HCT116 (cell line): ENCODE results near the gene FLOT1. TPM values are rescaled to one million over a fixed set of nuclear protein-coding genes. Genes with fewer than 3 reads are reported as not detected.

Experiments used
- ATAC-seq: fragments of 200-7000 bp; cut with Tn5 transposase; 2 replicates; pipeline ENCODE4 v1.9.1; 2020; ENCODE audit warnings: mild to moderate bottlenecking, moderate library complexity
- BruUV-seq: library from RNA; stranded (reverse); fragments of 400-500 nt; replicated peaks from 2 replicates; lab custom pipeline; 2021; lab: Mats Ljungman, UMichigan
- CTCF ChIA-PET: fragments of 300-600 bp; sonication (Branson Sonifier 250); formaldehyde crosslinking; loops from one replicate; lab custom pipeline; 2021; ENCODE audit warnings: antibody characterized with exemption; lab: Charles Lee
- POLR2A ChIA-PET: fragments of 300-600, 350-600 bp; sonication (Branson Sonifier 250); formaldehyde crosslinking; loops from one replicate; lab custom pipeline; 2021; ENCODE audit warnings: antibody characterized with exemption; lab: Charles Lee
- RAD21 ChIA-PET, 2 experiments: fragments of 300-600 bp; sonication (Branson Sonifier 250); formaldehyde crosslinking; loops; one replicate each; lab custom pipeline; 2023; ENCODE audit warnings: low total read pairs in 2 of 2; ENCODE audit not compliant: uncharacterized antibody in 2 of 2, unreplicated experiment in 2 of 2, low non-redundant PET in 1 of 2; lab: Charles Lee
- DNase-seq: peaks from one replicate; pipeline ENCODE4 v3.0.0-alpha.2; 2010; ENCODE audit warnings: low read depth, low spot score
- H2AFZ ChIP-seq: fragments of 200-600 bp; shearing (Covaris generic), sonication (generic); 2 replicates; pipeline ENCODE4 v1.6.1; 2017; ENCODE audit warnings: low read depth, mixed run types, mixed read lengths, antibody characterized with exemption, low read length; ENCODE audit not compliant: poor library complexity, severe bottlenecking
- H3K27ac ChIP-seq: 2 replicates; pipeline ENCODE4 v1.5.1; 2012; ENCODE audit warnings: low read depth, low read length
- H3K27me3 ChIP-seq: fragments of 200-600 bp; sonication (generic); 2 replicates; pipeline ENCODE4 v1.6.1; 2016; ENCODE audit warnings: mixed run types, low read length, mixed read lengths; ENCODE audit not compliant: insufficient read depth
- H3K36me3 ChIP-seq, 2 experiments: fragments of 200-500 bp in 1 of 2; fragments of 200-600 bp in 1 of 2; sonication (Bioruptor generic) in 1 of 2; sonication (generic) in 1 of 2; 2 replicates each; pipeline versions ENCODE4 v1.5.1 to v1.6.1; 2014 to 2016; ENCODE audit warnings: low read length in 2 of 2, inconsistent platforms in 1 of 2, mixed read lengths in 1 of 2, mixed run types in 1 of 2; ENCODE audit not compliant: insufficient read depth in 2 of 2, control insufficient read depth in 1 of 2
- H3K4me1 ChIP-seq, 2 experiments: fragments of 200-600 bp in 1 of 2; sonication (generic) in 1 of 2; 2 replicates each; pipeline versions ENCODE4 v1.5.1 to v1.6.1; 2012 to 2017; ENCODE audit warnings: low read length in 2 of 2, inconsistent platforms in 1 of 2, mild to moderate bottlenecking in 1 of 2, mixed read lengths in 1 of 2, mixed run types in 1 of 2, moderate library complexity in 1 of 2; ENCODE audit not compliant: insufficient read depth in 2 of 2, control insufficient read depth in 1 of 2
- H3K4me2 ChIP-seq: fragments of 200-600 bp; sonication (generic); 2 replicates; pipeline ENCODE4 v1.6.1; 2017; ENCODE audit warnings: mixed run types, low read length, mixed read lengths
- H3K4me3 ChIP-seq, 2 experiments: fragments of 200-600 bp in 1 of 2; sonication (generic) in 1 of 2; replicated peaks in 1 of 2; 2 replicates each; pipeline ENCODE4 v1.5.1; 2011 to 2016; ENCODE audit warnings: low read length in 2 of 2, control low read depth in 1 of 2, low read depth in 1 of 2, mild to moderate bottlenecking in 1 of 2, mixed read lengths in 1 of 2, mixed run types in 1 of 2
- H3K79me2 ChIP-seq: fragments of 200-600 bp; sonication (generic); 2 replicates; pipeline ENCODE4 v1.6.1; 2017; ENCODE audit warnings: mild to moderate bottlenecking, mixed run types, low read length, moderate library complexity, mixed read lengths; ENCODE audit not compliant: insufficient read depth
- H3K9ac ChIP-seq: fragments of 200-600 bp; sonication (generic); 2 replicates; pipeline ENCODE4 v1.6.1; 2016; ENCODE audit warnings: low read length, mixed read lengths
- H3K9me2 ChIP-seq: fragments of 200-600 bp; sonication (generic), shearing (Covaris generic); 2 replicates; pipeline ENCODE4 v1.6.1; 2017; ENCODE audit warnings: mixed run types, mild to moderate bottlenecking, moderate library complexity; ENCODE audit not compliant: insufficient read depth
- H3K9me3 ChIP-seq, 2 experiments: fragments of 200-500 bp in 1 of 2; fragments of 200-600 bp in 1 of 2; sonication (Bioruptor generic) in 1 of 2; sonication (generic) in 1 of 2; 2 replicates each; pipeline ENCODE4 v1.6.1; 2014 to 2017; ENCODE audit warnings: low read length in 2 of 2, mixed read lengths in 2 of 2, inconsistent platforms in 1 of 2, low read depth in 1 of 2, mild to moderate bottlenecking in 1 of 2, mixed run types in 1 of 2, moderate library complexity in 1 of 2; ENCODE audit not compliant: control insufficient read depth in 1 of 2, insufficient read depth in 1 of 2
- H4K20me1 ChIP-seq: fragments of 200-600 bp; sonication (generic), shearing (Covaris generic); 2 replicates; pipeline ENCODE4 v1.6.1; 2017; ENCODE audit warnings: mixed run types, mild to moderate bottlenecking, moderate library complexity; ENCODE audit not compliant: insufficient read depth
- POLR2AphosphoS5 ChIP-seq: IDR thresholded peaks from 2 replicates; pipeline ENCODE4 v1.6.1; 2011; ENCODE audit warnings: mild to moderate bottlenecking, low read depth, low read length, moderate library complexity
- ZBTB33 ChIP-seq: IDR thresholded peaks from 2 replicates; pipeline ENCODE4 v1.6.1; 2011; ENCODE audit warnings: mild to moderate bottlenecking, low read length, moderate library complexity; ENCODE audit not compliant: insufficient replicate concordance; ENCODE audit errors: extremely low read depth
- intact Hi-C: fragments of 100-400 bp; cut with micrococcal nuclease; formaldehyde crosslinking; loops from 2 replicates; pipeline ENCODE4 v1.10.0; 2022
- total RNA-seq: library from RNA; stranded (reverse); gene quantifications from one replicate; pipeline ENCODE4 v1.2.1, GENCODE V29; 2021; ENCODE audit not compliant: unreplicated experiment

The FLOT1 gene
- total RNA-seq, 1 experiment from 2014 or later: 117 TPM

GRCh38 chr6:30682143-30683117, 60.1 kb downstream of the FLOT1 start:
- Histone ChIP-seq H3K36me3 (peaks cover 0 to 8% of the 10 kb centered on the region in 2 experiments; a peak in 1 of 4 replicates), H4K20me1 (no peaks in the 10 kb centered on the region), H3K4me3 (peak overlapping the region; percentile 38 to 54), H2AFZ (no peak overlapping the region), H3K79me2 (peaks cover 58% of the 10 kb centered on the region), H3K9ac (peak overlapping the region; percentile 66), H3K9me3 (no peaks in the 10 kb centered on the region), H3K27me3 (no peaks in the 10 kb centered on the region), H3K9me2 (no peaks in the 10 kb centered on the region), H3K4me1 (peaks cover 37 to 60% of the 10 kb centered on the region in 2 experiments), H3K27ac (peak overlapping the region; percentile 85), H3K4me2 (peak overlapping the region; percentile 98)
- TF ChIP-seq ZBTB33 (no peak), POLR2AphosphoS5 (peak; percentile 57; the same call in 1 of the 2 replicates)
- DNase-seq (no peak), ATAC-seq (peak; percentile 26; the same call in 1 of the 2 replicates)
- no TSS peak for BruUV-seq
- ChIA-PET CTCF (interaction anchor here (0.9 to 3.9 kb wide), 5 partner anchors 10 to 48 kb away, joined by 3 to 45 read pairs (median 4); partner anchors contain the start of genes DHX16, MDC1 and TUBB), RAD21 (interaction anchor here (0.6 to 1.2 kb wide), 2 partner anchors 35 to 68 kb away, joined by 3 to 4 read pairs; no protein-coding TSS in a partner anchor), POLR2A (interaction anchor here (1.1 to 1.7 kb wide), 4 partner anchors 10 to 47 kb away, joined by 3 to 6 read pairs (median 4); partner anchors contain the start of genes DHX16 and MDC1)
- intact Hi-C loops: no loop called here
